HEK293 (cell line): ENCODE measurements around the gene DEF6.

Experiments used
- CTCF ChIA-PET: fragments of 350-600 bp; formaldehyde crosslinking; extraction: SDS; loops from one replicate; lab custom pipeline; 2021; ENCODE audit warnings: antibody characterized with exemption; lab: Yijun Ruan, JAX
- POLR2A ChIA-PET: fragments of 300-600 bp; formaldehyde crosslinking; extraction: SDS; loops from one replicate; lab custom pipeline; 2020; ENCODE audit warnings: antibody characterized with exemption, inconsistent platforms; lab: Yijun Ruan, JAX
- H3K27ac ChIP-seq: fragments of 200-500 bp; sonication (Bioruptor generic); 2 replicates; pipeline ENCODE4 v1.5.1; 2014; ENCODE audit warnings: low read depth, low read length, control low read depth, inconsistent platforms; ENCODE audit errors: extremely low read depth
- H3K36me3 ChIP-seq, 2 experiments: fragments of 200-500 bp in 1 of 2; sonication (Bioruptor generic) in 1 of 2; 1 replicate in 1 of 2; 2 replicates in 1 of 2; pipeline ENCODE4 v1.5.1; 2014 to 2017; ENCODE audit warnings: inconsistent platforms in 2 of 2, low read length in 2 of 2; ENCODE audit not compliant: control insufficient read depth in 2 of 2, insufficient read depth in 1 of 2
- H3K4me1 ChIP-seq: fragments of 200-500 bp; sonication (Bioruptor generic); 2 replicates; pipeline ENCODE4 v1.5.1; 2014; ENCODE audit warnings: mild to moderate bottlenecking, low read length, inconsistent platforms; ENCODE audit not compliant: control insufficient read depth, insufficient read depth
- H3K4me3 ChIP-seq: 2 replicates; pipeline ENCODE4 v1.5.1; 2011; ENCODE audit warnings: low read depth, mild to moderate bottlenecking, control low read depth, low read length, moderate library complexity
- H3K9me3 ChIP-seq: fragments of 200-500 bp; sonication (Bioruptor generic); 2 replicates; pipeline ENCODE4 v1.5.1; 2014; ENCODE audit warnings: low read depth, low read length, inconsistent platforms; ENCODE audit not compliant: control insufficient read depth, insufficient read depth
- ELK4 ChIP-seq: IDR thresholded peaks from 2 replicates; pipeline ENCODE4 v1.6.1; 2011; ENCODE audit warnings: mild to moderate bottlenecking, low read depth, low read length, borderline replicate concordance
- IKZF3 ChIP-seq: fragments of 450-650 bp; IDR thresholded peaks from 2 replicates; pipeline ENCODE4 v1.5.0; 2018; ENCODE audit warnings: missing biosample characterization, mild to moderate bottlenecking, missing genetic modification characterization, moderate library complexity
- PRDM6 ChIP-seq: fragments of 450-650 bp; formaldehyde crosslinking; IDR thresholded peaks from 2 replicates; pipeline ENCODE4 v1.5.1; 2017; ENCODE audit warnings: missing biosample characterization, missing genetic modification characterization
- SCRT1 ChIP-seq: fragments of 450-650 bp; formaldehyde crosslinking; IDR thresholded peaks from 2 replicates; pipeline ENCODE4 v1.5.1; 2016; ENCODE audit warnings: missing biosample characterization, missing genetic modification characterization, borderline replicate concordance
- TSHZ1 ChIP-seq: fragments of 450-650 bp; formaldehyde crosslinking; IDR thresholded peaks from 2 replicates; pipeline ENCODE4 v1.5.1; 2016; ENCODE audit warnings: missing biosample characterization, missing genetic modification characterization, borderline replicate concordance
- WT1 ChIP-seq: fragments of 450-650 bp; formaldehyde crosslinking; IDR thresholded peaks from 2 replicates; pipeline ENCODE4 v1.5.1; 2016; ENCODE audit warnings: missing biosample characterization, missing genetic modification characterization
- ZBTB1 ChIP-seq: fragments of 450-650 bp; formaldehyde crosslinking; IDR thresholded peaks from 2 replicates; pipeline ENCODE4 v1.5.1; 2016; ENCODE audit warnings: missing biosample characterization, missing genetic modification characterization
- ZBTB10 ChIP-seq: fragments of 450-650 bp; formaldehyde crosslinking; IDR thresholded peaks from 2 replicates; pipeline ENCODE4 v1.5.1; 2016; ENCODE audit warnings: missing biosample characterization, missing genetic modification characterization
- ZBTB48 ChIP-seq: fragments of 450-650 bp; formaldehyde crosslinking; IDR thresholded peaks from 2 replicates; pipeline ENCODE4 v1.5.1; 2016; ENCODE audit warnings: missing biosample characterization, missing genetic modification characterization
- ZBTB49 ChIP-seq: fragments of 450-650 bp; formaldehyde crosslinking; IDR thresholded peaks from 2 replicates; pipeline ENCODE4 v1.5.1; 2016; ENCODE audit warnings: missing biosample characterization, missing genetic modification characterization, low read depth
- ZNF239 ChIP-seq: fragments of 450-650 bp; formaldehyde crosslinking; IDR thresholded peaks from 2 replicates; pipeline ENCODE4 v1.5.1; 2016; ENCODE audit warnings: missing biosample characterization, missing genetic modification characterization
- ZNF24 ChIP-seq: fragments of 450-650 bp; formaldehyde crosslinking; IDR thresholded peaks from 2 replicates; pipeline ENCODE4 v1.5.1; 2016; ENCODE audit warnings: missing biosample characterization, missing genetic modification characterization
- ZNF324 ChIP-seq: fragments of 450-650 bp; formaldehyde crosslinking; IDR thresholded peaks from 2 replicates; pipeline ENCODE4 v1.5.1; 2016; ENCODE audit warnings: missing biosample characterization, missing genetic modification characterization
- ZNF473 ChIP-seq: fragments of 450-650 bp; formaldehyde crosslinking; IDR thresholded peaks from 2 replicates; pipeline ENCODE4 v1.5.1; 2017; ENCODE audit warnings: missing biosample characterization, missing genetic modification characterization
- ZNF488 ChIP-seq: fragments of 450-650 bp; formaldehyde crosslinking; IDR thresholded peaks from 2 replicates; pipeline ENCODE4 v1.5.1; 2016; ENCODE audit warnings: missing biosample characterization, missing genetic modification characterization
- ZNF501 ChIP-seq: fragments of 450-650 bp; formaldehyde crosslinking; IDR thresholded peaks from 2 replicates; pipeline ENCODE4 v1.5.1; 2016; ENCODE audit warnings: missing biosample characterization, missing genetic modification characterization
- ZNF692 ChIP-seq: fragments of 450-650 bp; formaldehyde crosslinking; IDR thresholded peaks from 2 replicates; pipeline ENCODE4 v1.5.1; 2016; ENCODE audit warnings: missing biosample characterization, missing genetic modification characterization
- ZNF792 ChIP-seq: fragments of 450-650 bp; formaldehyde crosslinking; IDR thresholded peaks from 2 replicates; pipeline ENCODE4 v1.5.1; 2016; ENCODE audit warnings: missing biosample characterization, missing genetic modification characterization

The DEF6 gene

GRCh38 chr6:35342258-35343091 lies 44.9 kb downstream of the DEF6 start, which contains the start of gene PPARD (continued):
- TF ChIP-seq TSHZ1 (tag by site-specific recombination) (no peak; the same call in 1 of the 2 replicates), ELK4 (no peak; the same call in 1 of the 2 replicates), ZNF473 (tag by site-specific recombination) (no peak), SCRT1 (tag by site-specific recombination) (no peak), PRDM6 (no peak)

- POLR2A ChIA-PET, result interaction anchor here (0.9 to 2.9 kb wide), 5 partner anchors 17 to 125 kb away, joined by 3 to 16 read pairs (median 10); partner anchors contain the start of genes FANCE and RPL10A
- H3K4me1 ChIP-seq, result no peaks in the 10 kb centered on the region; the same call in 1 of the 2 replicates
- H3K9me3 ChIP-seq, result no peaks in the 10 kb centered on the region
- H3K27ac ChIP-seq, result no peak overlapping the region; the same call in 1 of the 2 replicates
- peak overlapping the region; percentile 65 for H3K4me3 ChIP-seq
- CTCF ChIA-PET, result interaction anchor here (0.6 to 6.9 kb wide), 16 partner anchors 11 to 434 kb away, joined by 3 to 149 read pairs (median 6); partner anchors contain the start of genes FANCE and RPL10A
- H3K36me3 ChIP-seq, result peaks cover 0 to 27% of the 10 kb centered on the region in 2 experiments; a peak in 1 of 3 replicates
- TF ChIP-seq ZNF24 (tag by site-specific recombination) (no peak), ZBTB48 (peak; percentile 63; the same call in 1 of the 2 replicates), WT1 (tag by site-specific recombination) (peak; percentile 16; the same call in 1 of the 2 replicates), IKZF3 (tag by site-specific recombination) (peak; percentile 48; the same call in 1 of the 2 replicates), ZNF792 (tag by site-specific recombination) (no peak), ZBTB10 (tag by site-specific recombination) (no peak), ZNF324 (tag by site-specific recombination) (no peak), ZNF488 (no peak), ZNF501 (tag by site-specific recombination) (no peak), ZNF239 (tag by site-specific recombination) (no peak), ZNF692 (tag by site-specific recombination) (no peak), ZBTB49 (tag by site-specific recombination) (no peak), ZBTB1 (tag by site-specific recombination) (no peak)
These were observed 45.6 kb downstream of the DEF6 start for GRCh38 chr6:35343092-35343834.
